Ishikawa (cell line): Measurements from ENCODE around the gene ACOT6.

Experiments
- CEBPB ChIP-seq: IDR thresholded peaks from 2 replicates; pipeline ENCODE4 v1.6.1; 2012
- EGR1 ChIP-seq: IDR thresholded peaks from 2 replicates; pipeline ENCODE4 v1.6.1; 2012
- EP300 ChIP-seq: IDR thresholded peaks from 2 replicates; pipeline ENCODE4 v1.6.1; 2012; ENCODE audit warnings: borderline replicate concordance
- MAX ChIP-seq: IDR thresholded peaks from 2 replicates; pipeline ENCODE4 v1.6.1; 2012
- RAD21 ChIP-seq: IDR thresholded peaks from 2 replicates; pipeline ENCODE4 v1.6.1; 2012; ENCODE audit warnings: low read depth
- TAF1 ChIP-seq: IDR thresholded peaks from 2 replicates; pipeline ENCODE4 v1.6.1; 2012; ENCODE audit warnings: low read depth, mild to moderate bottlenecking
- ZBTB7A ChIP-seq: IDR thresholded peaks from 2 replicates; pipeline ENCODE4 v1.6.1; 2012; ENCODE audit warnings: low read depth

DNA sequence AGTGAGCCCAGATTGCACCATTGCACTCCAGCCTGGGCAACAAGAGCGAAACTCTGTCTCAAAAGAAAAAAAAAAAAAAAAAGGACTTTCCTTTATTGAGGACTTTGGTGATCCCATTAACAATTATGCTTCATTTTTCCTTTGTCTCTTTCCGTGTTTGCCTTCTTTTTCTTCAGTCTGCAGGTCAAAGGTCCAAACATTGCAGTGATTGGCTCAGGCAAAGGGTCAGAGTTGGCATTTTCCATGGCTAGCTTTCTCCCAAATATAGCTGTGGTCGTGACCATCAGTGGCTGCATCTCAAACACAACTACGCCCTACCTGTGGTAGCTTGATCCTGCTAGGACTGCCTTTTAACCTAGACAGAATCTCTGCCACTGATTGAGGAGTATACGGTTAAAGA is 25.5 kb downstream of the ACOT6 start:
- TF ChIP-seq EP300 (no peak), MAX (no peak), ZBTB7A (no peak), CEBPB (no peak), RAD21 (no peak), EGR1 (no peak), TAF1 (no peak)
